Mucosa of descending colon (tissue), 3 donors: ENCODE results near the gene NAIP. TPM values are rescaled to one million over a fixed set of nuclear protein-coding genes. Genes with fewer than 3 reads are reported as not detected.
"Not testable (repeated sequence)": the region's sequence is repeated elsewhere in the genome, so short reads cannot be mapped to it uniquely, and the experiment has no call there.

Experiments
- ATAC-seq: fragments of 200-7000 bp; cut with Tn5 transposase; one replicate; pipeline ENCODE4 v1.9.1; 2020; ENCODE audit warnings: mild to moderate bottlenecking, moderate library complexity
- DNase-seq, 3 donors: peaks; one replicate each; pipeline ENCODE4 v3.0.0-alpha.2; 2020
- H3K36me3 ChIP-seq: fragments of 200-600 bp; one replicate; pipeline ENCODE4 v1.8.0; 2021; ENCODE audit warnings: low read depth, mild to moderate bottlenecking
- H3K4me1 ChIP-seq: fragments of 200-600 bp; one replicate; pipeline ENCODE4 v1.8.0; 2021; ENCODE audit warnings: low read depth, mild to moderate bottlenecking
- H3K4me3 ChIP-seq: fragments of 200-600 bp; one replicate; pipeline ENCODE4 v1.8.0; 2021; ENCODE audit warnings: mild to moderate bottlenecking
- H3K9me3 ChIP-seq: fragments of 200-600 bp; one replicate; pipeline ENCODE4 v1.8.0; 2021; ENCODE audit warnings: mild to moderate bottlenecking
- intact Hi-C, 2 donors: fragments of 100-400 bp; cut with DNase I in 1 of 2; cut with micrococcal nuclease in 1 of 2; formaldehyde crosslinking; loops; one replicate each; pipeline versions ENCODE4 v1.11.0 to v1.11.1; 2022; cut with DNase I, micrococcal nuclease
- long read RNA-seq, 2 donors: library from polyadenylated mRNA; unstranded; transcript quantifications; one replicate each; pipeline ENCODE4 v2.0.0, GENCODE V29; 2019 to 2021
- total RNA-seq, 3 donors: library from RNA; stranded (reverse); fragmentation: NEBNext Ultra II Directional in 2 of 3; extraction: Animal tissue kit (Norgen Biotek cat#: 25700) in 2 of 3; gene quantifications; one replicate each; pipeline versions ENCODE4 v1.2.1 to v1.2.4, GENCODE V29; 2021 to 2023
- donor health status: DM: no; HTN: no; CAD: no; lungs with moderate emphysema.
- donor health status: DM: no; HTN: no; CAD: no.
- donor health status: DM: no; HTN: yes; CAD: no.

NAIP gene, protein sequence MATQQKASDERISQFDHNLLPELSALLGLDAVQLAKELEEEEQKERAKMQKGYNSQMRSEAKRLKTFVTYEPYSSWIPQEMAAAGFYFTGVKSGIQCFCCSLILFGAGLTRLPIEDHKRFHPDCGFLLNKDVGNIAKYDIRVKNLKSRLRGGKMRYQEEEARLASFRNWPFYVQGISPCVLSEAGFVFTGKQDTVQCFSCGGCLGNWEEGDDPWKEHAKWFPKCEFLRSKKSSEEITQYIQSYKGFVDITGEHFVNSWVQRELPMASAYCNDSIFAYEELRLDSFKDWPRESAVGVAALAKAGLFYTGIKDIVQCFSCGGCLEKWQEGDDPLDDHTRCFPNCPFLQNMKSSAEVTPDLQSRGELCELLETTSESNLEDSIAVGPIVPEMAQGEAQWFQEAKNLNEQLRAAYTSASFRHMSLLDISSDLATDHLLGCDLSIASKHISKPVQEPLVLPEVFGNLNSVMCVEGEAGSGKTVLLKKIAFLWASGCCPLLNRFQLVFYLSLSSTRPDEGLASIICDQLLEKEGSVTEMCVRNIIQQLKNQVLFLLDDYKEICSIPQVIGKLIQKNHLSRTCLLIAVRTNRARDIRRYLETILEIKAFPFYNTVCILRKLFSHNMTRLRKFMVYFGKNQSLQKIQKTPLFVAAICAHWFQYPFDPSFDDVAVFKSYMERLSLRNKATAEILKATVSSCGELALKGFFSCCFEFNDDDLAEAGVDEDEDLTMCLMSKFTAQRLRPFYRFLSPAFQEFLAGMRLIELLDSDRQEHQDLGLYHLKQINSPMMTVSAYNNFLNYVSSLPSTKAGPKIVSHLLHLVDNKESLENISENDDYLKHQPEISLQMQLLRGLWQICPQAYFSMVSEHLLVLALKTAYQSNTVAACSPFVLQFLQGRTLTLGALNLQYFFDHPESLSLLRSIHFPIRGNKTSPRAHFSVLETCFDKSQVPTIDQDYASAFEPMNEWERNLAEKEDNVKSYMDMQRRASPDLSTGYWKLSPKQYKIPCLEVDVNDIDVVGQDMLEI (N-terminal part only)
- 10 to 100 TPM; 17.3 to 19.4 (median 18.9) TPM for total RNA-seq
- long read RNA-seq, donor 1, full-length matches to known transcripts, result 1 of 6 reads
- long read RNA-seq, donor 1, partial matches to known transcripts, result 0 of 6 reads
- long read RNA-seq, donor 1, other reads (novel, unspliced or antisense), result 5 of 6 reads
- long read RNA-seq, donor 2, partial matches to known transcripts, result 0 of 4 reads
- long read RNA-seq, donor 2, other reads (novel, unspliced or antisense), result 4 of 4 reads

DNA sequence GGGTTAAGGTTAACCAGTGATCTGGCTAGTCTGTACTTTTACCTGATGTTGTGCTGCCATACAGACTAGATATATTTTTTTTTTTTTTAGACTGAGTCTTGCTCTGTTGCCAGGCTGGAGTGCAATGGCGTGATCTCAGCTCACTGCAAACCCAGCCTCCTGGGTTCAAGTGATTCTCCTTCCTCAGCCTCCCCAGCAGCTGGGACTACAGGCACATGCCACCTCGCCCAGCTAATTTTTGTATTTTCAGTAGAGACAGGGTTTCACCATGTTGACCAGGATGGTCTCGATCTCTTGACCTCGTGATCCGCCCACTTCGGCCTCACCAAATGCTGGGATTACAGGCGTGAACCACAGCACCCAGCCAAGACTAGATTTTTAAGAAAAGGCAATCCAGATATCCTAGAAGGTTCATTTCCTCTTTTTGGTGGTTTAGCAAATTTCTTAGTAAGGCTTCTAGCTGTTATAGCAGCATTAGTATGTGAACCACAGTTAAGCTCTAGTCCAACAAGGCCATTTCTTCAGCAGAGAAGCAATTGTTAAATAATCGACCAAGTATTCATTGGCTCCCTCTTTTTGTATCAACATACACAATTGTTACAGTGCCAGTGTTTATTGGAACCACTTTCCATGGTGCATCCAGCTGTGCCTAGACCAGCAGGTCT is at the start of gene NAIP:
Gene NAIP (minus strand): TSS at position 51 of the 665 bp plus-strand sequence. CDS start 12,424 bp downstream, outside the sequence.
- intact Hi-C loops, ATAC-seq, H3K36me3 ChIP-seq: not testable (repeated sequence)

DNA sequence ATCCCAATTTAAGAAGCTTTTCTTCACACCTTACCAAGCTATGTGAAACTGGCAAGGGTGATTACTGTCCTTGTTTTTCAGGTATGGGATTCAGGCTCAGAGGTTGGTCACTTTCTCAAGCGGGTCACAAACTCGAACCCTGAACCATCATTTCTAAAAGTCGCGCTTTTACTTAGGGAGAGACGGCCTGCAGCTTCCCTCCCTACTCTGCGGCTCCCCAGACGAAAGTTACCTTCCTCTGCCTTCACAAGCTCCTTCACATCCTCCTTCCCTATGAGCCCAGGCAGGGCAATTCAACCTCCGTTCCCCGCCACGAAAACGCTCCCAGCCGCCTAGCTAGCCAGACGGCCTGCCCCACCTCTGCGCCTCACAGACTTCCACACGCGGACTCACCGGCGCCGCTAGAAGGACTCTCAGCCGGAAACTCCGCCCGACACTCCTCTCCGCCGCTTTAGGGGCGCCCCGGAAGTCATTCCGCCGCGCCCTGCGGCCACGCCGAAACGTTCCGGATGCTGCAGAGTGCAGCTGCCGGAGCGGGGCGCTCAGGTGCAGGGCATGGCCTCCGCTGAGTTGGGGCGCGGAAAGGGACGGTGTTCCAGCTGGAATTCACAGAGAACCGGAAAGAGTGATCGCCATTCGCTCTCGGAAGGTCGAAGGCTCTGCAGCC is 42.3 kb upstream of the NAIP start, which contains the start of gene GTF2H2:
Gene GTF2H2 (minus strand): TSS at position 415 of the 667 bp plus-strand sequence. CDS start 4,913 bp downstream, outside the sequence.
- H3K9me3 ChIP-seq, H3K4me1 ChIP-seq, H3K4me3 ChIP-seq, DNase-seq, intact Hi-C loops, H3K36me3 ChIP-seq: not testable (repeated sequence)
- peak; percentile 100 for ATAC-seq

More for the DNA sequence above, at the start of gene NAIP:
- H3K4me3 ChIP-seq, DNase-seq, H3K4me1 ChIP-seq, H3K9me3 ChIP-seq: not testable (repeated sequence)

DNA sequence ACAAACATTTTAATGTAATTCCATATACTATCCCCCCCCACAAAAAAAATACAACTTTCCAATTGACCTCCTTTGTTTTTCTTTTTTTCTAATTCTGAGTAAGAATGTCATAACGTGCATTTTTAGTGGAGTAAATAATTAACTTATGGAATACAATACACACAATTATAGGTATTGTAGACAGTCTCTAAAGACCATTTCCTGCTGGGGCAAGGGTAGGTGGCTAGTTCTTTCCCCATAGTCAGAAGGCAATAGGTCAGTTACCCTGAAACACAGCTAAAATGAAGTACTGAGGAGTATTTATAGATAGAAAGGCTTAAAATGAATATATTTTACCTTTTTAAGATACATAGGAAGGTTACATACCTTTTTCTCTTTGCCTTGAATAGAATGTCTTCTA is 36.2 kb upstream of the NAIP start:
- intact Hi-C loops, H3K36me3 ChIP-seq, H3K9me3 ChIP-seq, DNase-seq, H3K4me3 ChIP-seq, H3K4me1 ChIP-seq: not testable (repeated sequence)
- ATAC-seq, result peak; percentile 88

DNA sequence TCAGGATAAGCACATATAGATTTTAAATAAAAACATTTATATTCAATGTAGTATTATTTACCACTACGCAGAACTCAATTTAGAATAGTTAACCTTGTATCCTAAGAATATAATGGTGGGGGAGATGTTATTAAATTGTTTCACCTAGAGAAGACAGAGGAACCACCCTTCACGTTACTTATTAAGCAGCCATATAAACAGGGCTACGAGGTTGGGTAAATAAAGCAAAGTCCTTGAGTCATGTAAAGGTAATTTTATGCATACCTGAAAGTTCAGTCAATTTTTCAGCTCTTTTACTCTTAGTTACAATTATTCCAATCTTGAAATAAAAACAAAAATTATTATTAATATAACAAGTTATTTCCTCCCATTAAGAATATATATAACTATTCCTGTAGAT is 34.3 kb upstream of the NAIP start:
- ATAC-seq, H3K36me3 ChIP-seq, DNase-seq, H3K9me3 ChIP-seq, intact Hi-C loops, H3K4me3 ChIP-seq, H3K4me1 ChIP-seq: not testable (repeated sequence)

DNA sequence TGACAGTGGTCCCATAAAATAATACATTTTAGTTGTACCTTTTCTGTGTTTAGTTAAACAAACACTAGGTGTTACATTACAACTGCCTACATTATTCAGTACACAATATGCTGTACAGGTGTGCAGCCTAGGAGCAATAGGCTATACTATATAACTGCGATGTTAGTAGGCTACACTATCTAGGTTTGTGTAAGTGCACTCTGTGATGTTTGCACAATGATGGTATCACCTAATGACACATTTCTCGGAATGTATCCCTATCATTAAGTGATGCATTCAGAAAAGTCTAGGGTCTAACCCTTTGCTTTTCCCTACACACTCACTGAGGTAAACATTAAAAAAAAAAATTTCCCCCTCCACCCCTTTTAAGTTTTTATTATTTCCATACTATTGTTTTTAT is 19.7 kb upstream of the NAIP start:
- intact Hi-C loops, ATAC-seq, DNase-seq, H3K9me3 ChIP-seq, H3K4me1 ChIP-seq, H3K4me3 ChIP-seq, H3K36me3 ChIP-seq: not testable (repeated sequence)

DNA sequence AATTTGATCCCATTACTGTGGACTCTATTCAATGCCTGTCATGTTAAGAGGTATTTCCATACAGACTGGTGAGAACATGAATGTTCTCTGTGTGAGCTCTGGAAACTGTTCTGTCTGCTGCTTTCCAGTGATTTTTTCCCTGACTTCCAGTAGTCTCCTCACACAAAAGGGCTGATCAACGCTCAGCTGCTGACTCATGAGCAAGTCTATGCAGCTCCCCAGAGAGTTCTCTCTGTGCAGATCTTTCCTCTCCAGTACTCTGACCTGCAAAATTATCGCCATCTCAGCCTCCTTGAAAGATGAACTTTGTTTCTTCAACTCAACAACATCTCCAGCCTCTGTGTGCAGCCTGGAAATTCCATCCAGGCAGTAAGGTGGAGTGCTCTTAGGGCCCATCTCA is 19.0 kb upstream of the NAIP start:
- H3K9me3 ChIP-seq, H3K4me1 ChIP-seq, H3K36me3 ChIP-seq, ATAC-seq, intact Hi-C loops, H3K4me3 ChIP-seq, DNase-seq: not testable (repeated sequence)

DNA sequence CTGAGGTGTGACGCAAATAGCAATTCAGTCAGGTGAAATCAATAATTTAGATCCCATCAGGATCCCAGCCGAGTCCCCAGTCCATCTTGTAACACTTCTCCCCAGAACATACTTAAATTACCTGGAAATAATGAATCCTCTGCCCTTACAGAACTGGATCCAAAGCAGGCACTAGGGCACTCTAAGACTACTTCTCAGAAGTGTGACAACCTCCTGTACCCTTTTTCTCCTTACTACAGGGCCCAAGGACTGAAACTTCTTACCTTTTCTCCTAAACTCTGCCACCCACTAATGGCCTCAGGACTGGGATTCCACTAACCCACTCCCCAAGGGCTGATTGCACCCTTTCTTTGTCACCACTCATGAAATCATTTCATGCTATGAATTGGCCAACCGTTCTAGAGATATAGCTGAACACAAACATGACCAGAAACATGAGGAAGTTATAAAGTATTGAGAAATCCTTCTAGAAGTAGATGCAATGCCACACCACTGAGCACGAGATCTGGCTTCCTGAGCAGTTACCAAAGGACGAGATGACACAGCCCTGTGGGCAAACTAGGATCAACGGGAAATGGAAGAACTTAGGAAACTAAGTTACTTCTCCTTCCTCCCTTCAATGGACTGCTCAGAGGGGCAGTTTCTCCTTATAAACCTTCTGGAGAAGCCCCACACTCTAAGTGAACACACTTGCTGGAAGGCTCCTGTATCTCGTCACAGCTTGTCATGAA is 6.1 kb upstream of the NAIP start:
- H3K4me1 ChIP-seq, H3K9me3 ChIP-seq, H3K36me3 ChIP-seq, H3K4me3 ChIP-seq, intact Hi-C loops, DNase-seq: not testable (repeated sequence)
- peak; percentile 45 for ATAC-seq

DNA sequence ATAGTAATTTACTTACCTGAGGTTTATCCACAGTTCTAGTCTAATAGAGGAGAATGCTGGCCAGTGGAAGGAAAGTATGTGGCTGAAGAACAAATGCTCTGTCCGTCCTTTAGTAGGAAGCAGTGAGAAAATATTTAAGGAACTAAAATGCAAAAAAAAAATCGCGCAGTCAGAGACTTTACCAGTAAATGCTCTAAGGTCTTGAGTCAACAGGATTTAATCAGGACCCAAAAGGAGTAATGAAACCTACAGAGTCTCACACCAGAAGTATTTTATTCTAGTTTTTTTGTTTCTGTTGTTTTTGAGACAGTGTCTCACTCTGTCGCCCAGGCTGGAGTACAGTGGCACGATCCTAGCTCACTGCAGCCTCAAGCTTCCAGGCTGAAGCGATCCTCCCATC is 4.5 kb downstream of the NAIP start:
- H3K36me3 ChIP-seq, H3K4me3 ChIP-seq, H3K9me3 ChIP-seq, ATAC-seq, intact Hi-C loops, H3K4me1 ChIP-seq, DNase-seq: not testable (repeated sequence)

DNA sequence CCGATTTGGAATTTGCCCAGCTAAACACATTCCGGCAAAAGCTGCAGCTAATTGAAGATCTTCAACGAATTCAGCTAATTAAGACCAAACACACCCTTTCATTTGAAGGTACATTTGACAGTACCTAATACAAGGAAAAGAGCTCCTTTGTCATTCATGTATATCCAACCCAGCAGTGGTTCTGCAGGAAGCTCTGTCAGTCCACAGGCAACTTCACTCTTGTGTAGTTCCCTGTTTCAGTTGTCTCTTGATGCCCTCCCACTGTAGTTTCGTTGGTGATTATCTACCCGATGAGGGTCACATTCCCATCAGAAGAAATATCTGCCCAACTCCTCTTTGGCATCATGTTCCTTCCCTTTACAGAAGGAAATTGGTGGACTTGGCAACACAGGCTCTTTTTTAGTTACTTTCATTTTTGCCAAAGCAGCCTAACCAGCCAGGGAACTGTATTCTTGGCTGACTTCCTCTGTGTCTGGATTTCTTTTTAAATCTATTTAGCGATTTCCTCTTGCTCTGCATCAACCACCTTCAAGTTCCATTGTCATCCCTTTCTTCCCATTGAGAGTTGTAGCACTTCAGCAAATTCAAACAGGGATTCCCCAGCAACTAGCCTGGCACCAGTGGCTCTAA is 6.6 kb downstream of the NAIP start:
- DNase-seq, H3K4me1 ChIP-seq, H3K4me3 ChIP-seq, H3K9me3 ChIP-seq, H3K36me3 ChIP-seq, intact Hi-C loops: not testable (repeated sequence)
- ATAC-seq, result peak; percentile 68
